GM23338 (cell line): ENCODE results near the gene ZNF324B.

Experiments used
- CREB1 ChIP-seq: fragments of 250-450 bp; sonication (Bioruptor Pico); IDR thresholded peaks from 2 replicates; pipeline ENCODE4 v1.5.0; 2020; ENCODE audit warnings: low read depth, mild to moderate bottlenecking, moderate library complexity
- CTCF ChIP-seq, 2 experiments: fragments of 200-600 bp in 1 of 2; sonication (generic) in 1 of 2; conservative IDR thresholded peaks; 2 replicates each; pipeline versions ENCODE4 v1.5.1 to v1.6.1; 2016 to 2017; ENCODE audit warnings: antibody characterized with exemption in 2 of 2, low read depth in 2 of 2, mild to moderate bottlenecking in 2 of 2, moderate library complexity in 1 of 2
- ETS1 ChIP-seq: IDR thresholded peaks from 2 replicates; pipeline ENCODE4 v1.6.1; 2016; ENCODE audit warnings: antibody characterized with exemption
- EZH2 ChIP-seq: fragments of 200-600 bp; sonication (generic); IDR thresholded peaks from one replicate; pipeline ENCODE4 v1.8.0; 2017; ENCODE audit warnings: antibody characterized with exemption, mild to moderate bottlenecking, low read depth; ENCODE audit not compliant: unreplicated experiment
- EZH2phosphoT487 ChIP-seq: fragments of 200-600 bp; sonication (generic); IDR thresholded peaks from one replicate; pipeline ENCODE4 v1.8.1; 2018; ENCODE audit warnings: antibody characterized with exemption; ENCODE audit not compliant: unreplicated experiment
- JUNB ChIP-seq: IDR thresholded peaks from one replicate; pipeline ENCODE4 v1.6.1; 2016; ENCODE audit warnings: antibody characterized with exemption; ENCODE audit not compliant: unreplicated experiment
- NANOG ChIP-seq: IDR thresholded peaks from 2 replicates; pipeline ENCODE4 v1.6.1; 2016; ENCODE audit warnings: antibody characterized with exemption, borderline replicate concordance
- POLR2AphosphoS5 ChIP-seq: IDR thresholded peaks from 2 replicates; pipeline ENCODE4 v1.6.1; 2016; ENCODE audit warnings: antibody characterized with exemption, low read depth
- REST ChIP-seq: IDR thresholded peaks from one replicate; pipeline ENCODE4 v1.6.1; 2018; ENCODE audit warnings: antibody characterized with exemption; ENCODE audit not compliant: unreplicated experiment
- STAT1 ChIP-seq: IDR thresholded peaks from one replicate; pipeline ENCODE4 v1.6.1; 2016; ENCODE audit warnings: antibody characterized with exemption; ENCODE audit not compliant: unreplicated experiment
- ZNF114 ChIP-seq: fragments of 250-450 bp; sonication (Bioruptor Pico); IDR thresholded peaks from 2 replicates; pipeline ENCODE4 v1.5.0; 2020; ENCODE audit warnings: mild to moderate bottlenecking, moderate library complexity
- ZNF462 ChIP-seq: fragments of 250-450 bp; sonication (Bioruptor Pico); IDR thresholded peaks from 2 replicates; pipeline ENCODE4 v1.5.0; 2020; ENCODE audit warnings: mild to moderate bottlenecking, moderate library complexity

- no peak for TF ChIP-seq CTCF (conservative IDR thresholded peaks at IDR 0.05; ENCODE audit: low read depth in 2 of 2)
- TF ChIP-seq NANOG, result no peak
- TF ChIP-seq POLR2AphosphoS5, result no peak
- TF ChIP-seq EZH2, result no peak
- no peak for TF ChIP-seq REST
- no peak for TF ChIP-seq CREB1
- TF ChIP-seq EZH2phosphoT487, result no peak
- no peak for TF ChIP-seq JUNB
- TF ChIP-seq ETS1, result no peak
- TF ChIP-seq STAT1, result no peak
- TF ChIP-seq ZNF114, result no peak
- TF ChIP-seq ZNF462, result no peak
Observed at GRCh38 chr19:58401840-58402421, 49.5 kb upstream of the ZNF324B start.
